RWPE1 (cell line): Measurements from ENCODE around the gene GJA5.
A peak's percentile ranks its signal among the peaks of the same experiment; 100 is the strongest.

Experiments used
- CTCF ChIA-PET: fragments of 350-600 bp; sonication (Branson Sonifier 250); formaldehyde crosslinking; extraction: SDS; loops from one replicate; lab custom pipeline; 2021; lab: Yijun Ruan, JAX
- POLR2A ChIA-PET: fragments of 400-600 bp; formaldehyde crosslinking; extraction: SDS; loops from one replicate; lab custom pipeline; 2020; ENCODE audit warnings: antibody characterized with exemption; ENCODE audit not compliant: low non-redundant PET; lab: Yijun Ruan, JAX
- DNase-seq: peaks from one replicate; pipeline ENCODE4 v3.0.0; 2012; ENCODE audit warnings: low spot score
- H3K27ac ChIP-seq: fragments of 450-650 bp; 2 replicates; pipeline ENCODE4 v1.5.1; 2017
- CTCF ChIP-seq: fragments of 450-650 bp; conservative IDR thresholded peaks from 2 replicates; pipeline ENCODE4 v1.5.1; 2017; ENCODE audit warnings: low read depth, mild to moderate bottlenecking

The GJA5 gene

GRCh38 chr1:147725685-147726084 lies 34.7 kb downstream of the GJA5 start:
- DNase-seq = no peak
- CTCF ChIA-PET = interaction anchor here (1.3 to 3.0 kb wide), 2 partner anchors 164 to 167 kb away, joined by 6 to 19 read pairs; no protein-coding TSS in a partner anchor
- POLR2A ChIA-PET = no interaction called here
- no peak for TF ChIP-seq CTCF
- no peak overlapping the region for H3K27ac ChIP-seq

GRCh38 chr1:147723691-147724323 lies 36.6 kb downstream of the GJA5 start:
- peak; percentile 42 for DNase-seq

GRCh38 chr1:147722124-147722523 lies 38.3 kb downstream of the GJA5 start:
- TF ChIP-seq CTCF = no peak
- DNase-seq = no peak
- no peak overlapping the region for H3K27ac ChIP-seq
- ChIA-PET POLR2A (no interaction called here), CTCF (no interaction called here)

More at GRCh38 chr1:147723691-147724323, 36.6 kb downstream of the GJA5 start:
- POLR2A ChIA-PET = no interaction called here
- CTCF ChIA-PET = interaction anchor here (1.2 to 3.0 kb wide), 2 partner anchors 166 to 169 kb away, joined by 4 to 19 read pairs; no protein-coding TSS in a partner anchor
- no peak for TF ChIP-seq CTCF
- no peak overlapping the region for H3K27ac ChIP-seq

- ChIA-PET CTCF (no interaction called here), POLR2A (no interaction called here)
- no peak overlapping the region for H3K27ac ChIP-seq
- DNase-seq = peak; percentile 36
- no peak for TF ChIP-seq CTCF
These were observed 38.7 kb downstream of the GJA5 start for GRCh38 chr1:147721716-147722115.

- ChIA-PET POLR2A (no interaction called here), CTCF (interaction anchor here (0.6 kb wide), 2 partner anchors 21 to 68 kb away, joined by 4 read pairs; no protein-coding TSS in a partner anchor)
- no peak for TF ChIP-seq CTCF
- H3K27ac ChIP-seq = no peak overlapping the region
- DNase-seq = no peak
These were observed 39.8 kb downstream of the GJA5 start for GRCh38 chr1:147720557-147720956.

GRCh38 chr1:147719711-147720225 lies 40.6 kb downstream of the GJA5 start:
- no peak overlapping the region for H3K27ac ChIP-seq
- no peak for DNase-seq
- ChIA-PET POLR2A (no interaction called here), CTCF (interaction anchor here (1.4 kb wide), 1 partner anchor 173 kb away, joined by 4 read pairs; no protein-coding TSS in a partner anchor)
- no peak for TF ChIP-seq CTCF
